NCI-H2107 (cell line): ENCODE results near the gene GBP2.

Experiments used
- DNase-seq: peaks from one replicate; lab custom pipeline; 2025; lab: John Stamatoyannopoulos, UW

Gene GBP2

GRCh38 chr1:89065079-89065868, 60.6 kb downstream of the GBP2 start, which contains the start of gene GBP1:
Gene GBP1 (minus strand): TSS chr1:89065208. CDS start chr1:89063234, 1,974 bp downstream.
- DNase-seq: no peak

GRCh38 chr1:89064632-89065031, 61.3 kb downstream of the GBP2 start:
- no peak for DNase-seq

- DNase-seq: no peak
Observed at GRCh38 chr1:89063094-89063493, 62.8 kb downstream of the GBP2 start.

- DNase-seq: no peak
Observed at GRCh38 chr1:89060091-89060490, 65.8 kb downstream of the GBP2 start.
